Stimulated activated CD8-positive, alpha-beta memory T cell treated with anti-CD3 and anti-CD28 coated beads, Interleukin-4, amount 100 ng/mL, for 4 hours (primary cell): Measurements from ENCODE around the gene HHLA2.
"Not testable (repeated sequence)": the region's sequence is repeated elsewhere in the genome, so short reads cannot be mapped to it uniquely, and the experiment has no call there.

Experiments used
- DNase-seq, 2 donors: peaks; one replicate each; pipeline ENCODE4 v3.0.0-alpha.2; 2020; ENCODE audit warnings: low read depth in 2 of 2, low spot score in 1 of 2

HHLA2 gene

DNA sequence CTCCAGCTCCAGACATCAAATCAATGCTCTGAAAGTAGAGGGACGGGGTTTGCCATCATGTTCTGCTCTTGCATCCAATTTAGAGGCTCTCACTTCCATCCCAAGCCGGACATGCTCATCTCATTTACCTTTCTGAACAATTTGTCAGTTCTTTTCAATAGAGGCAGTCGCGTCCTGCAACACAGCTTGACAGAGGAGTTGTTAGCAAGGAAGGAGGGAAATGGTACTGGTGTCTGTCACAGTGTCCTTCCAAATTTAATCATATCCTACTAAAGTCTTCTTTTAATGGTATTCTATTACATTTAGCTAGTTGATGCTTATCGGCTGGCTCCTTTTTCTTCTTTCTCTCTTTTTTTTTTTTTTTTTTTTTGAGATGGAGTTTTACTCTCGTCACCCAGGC is 45.6 kb downstream of the HHLA2 start:
- DNase-seq, result no peak

DNA sequence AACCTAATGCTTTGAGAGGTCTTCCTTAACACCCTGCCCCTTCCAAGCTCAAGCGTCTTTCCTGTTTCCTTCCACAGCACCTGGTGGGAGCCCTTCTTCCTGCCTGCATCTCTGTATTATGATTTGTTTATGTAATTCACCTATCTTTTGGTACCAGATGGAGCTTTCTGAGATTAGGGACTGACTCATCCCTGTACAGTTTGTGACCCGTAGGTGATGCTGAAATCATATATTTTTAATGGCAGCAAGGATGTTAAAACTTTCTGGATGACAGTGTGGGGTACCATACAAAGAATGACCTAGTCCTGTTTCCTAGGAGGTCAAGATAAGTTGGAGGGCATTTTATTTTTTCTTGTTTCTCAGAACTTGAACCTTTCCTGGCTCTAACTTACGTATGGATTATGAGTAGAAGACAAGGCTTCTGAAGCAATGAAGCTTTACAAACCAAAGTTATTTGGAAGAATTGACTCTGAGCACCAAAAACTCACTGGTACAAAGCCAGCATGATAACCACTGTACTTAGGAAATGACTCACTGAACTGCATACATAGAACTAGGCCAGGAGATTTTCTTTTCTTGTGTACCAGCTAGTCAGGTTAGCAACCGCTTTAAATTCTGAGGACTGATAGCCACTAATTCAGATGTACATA is 46.6 kb downstream of the HHLA2 start:
- DNase-seq, result no peak

DNA sequence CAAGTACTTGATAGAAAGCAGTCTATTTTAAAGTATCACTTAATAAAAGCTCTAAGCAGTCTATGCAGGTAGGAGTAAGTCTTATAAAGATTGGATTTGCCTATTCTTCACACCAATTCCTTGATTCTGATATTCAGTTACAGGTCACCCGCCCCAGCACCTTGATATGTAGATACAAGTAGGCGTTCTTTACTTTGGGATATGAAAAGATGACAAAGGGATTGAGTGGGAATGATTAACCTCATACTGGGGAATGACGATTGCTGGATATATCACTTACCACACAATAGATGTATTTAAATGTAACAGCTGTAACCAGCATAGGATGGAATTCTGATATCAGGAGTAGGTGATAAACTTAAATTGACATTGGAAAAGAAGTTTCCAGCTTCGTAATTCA is 47.1 kb downstream of the HHLA2 start:
- no peak for DNase-seq

DNA sequence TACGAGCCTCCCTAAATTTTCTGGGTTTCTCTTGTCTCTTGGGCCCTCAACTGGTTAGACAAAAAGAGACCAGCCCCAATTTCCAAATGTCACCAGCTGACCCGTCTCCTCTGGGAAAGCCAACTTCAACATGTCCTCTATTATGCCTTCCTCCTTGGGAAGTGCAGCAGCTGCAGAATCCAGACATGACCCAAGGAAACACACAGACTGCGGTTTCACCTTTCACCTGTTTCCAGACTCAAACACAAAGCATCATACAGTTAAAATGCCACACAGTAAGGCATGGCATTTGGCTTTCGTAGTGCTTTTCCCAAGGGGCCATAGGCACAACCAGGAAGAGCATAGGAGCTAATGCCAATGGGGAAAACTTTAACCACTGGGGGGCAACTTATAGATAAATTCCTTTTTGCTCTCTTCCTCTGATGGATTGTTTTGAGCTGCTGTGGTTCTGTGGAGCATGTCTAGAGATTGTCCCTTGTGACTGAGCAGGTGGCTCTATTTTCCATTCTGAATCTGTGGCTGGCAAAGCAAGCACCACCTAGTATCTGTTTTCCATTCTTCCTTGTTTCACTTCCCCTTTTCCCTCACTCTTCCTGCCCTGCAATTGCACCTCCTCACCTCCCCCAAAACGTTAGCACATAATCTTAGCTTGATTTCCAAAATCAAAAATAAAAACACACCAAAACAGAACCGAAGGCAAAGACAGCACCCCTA is 49.3 kb downstream of the HHLA2 start:
- DNase-seq, result no peak

DNA sequence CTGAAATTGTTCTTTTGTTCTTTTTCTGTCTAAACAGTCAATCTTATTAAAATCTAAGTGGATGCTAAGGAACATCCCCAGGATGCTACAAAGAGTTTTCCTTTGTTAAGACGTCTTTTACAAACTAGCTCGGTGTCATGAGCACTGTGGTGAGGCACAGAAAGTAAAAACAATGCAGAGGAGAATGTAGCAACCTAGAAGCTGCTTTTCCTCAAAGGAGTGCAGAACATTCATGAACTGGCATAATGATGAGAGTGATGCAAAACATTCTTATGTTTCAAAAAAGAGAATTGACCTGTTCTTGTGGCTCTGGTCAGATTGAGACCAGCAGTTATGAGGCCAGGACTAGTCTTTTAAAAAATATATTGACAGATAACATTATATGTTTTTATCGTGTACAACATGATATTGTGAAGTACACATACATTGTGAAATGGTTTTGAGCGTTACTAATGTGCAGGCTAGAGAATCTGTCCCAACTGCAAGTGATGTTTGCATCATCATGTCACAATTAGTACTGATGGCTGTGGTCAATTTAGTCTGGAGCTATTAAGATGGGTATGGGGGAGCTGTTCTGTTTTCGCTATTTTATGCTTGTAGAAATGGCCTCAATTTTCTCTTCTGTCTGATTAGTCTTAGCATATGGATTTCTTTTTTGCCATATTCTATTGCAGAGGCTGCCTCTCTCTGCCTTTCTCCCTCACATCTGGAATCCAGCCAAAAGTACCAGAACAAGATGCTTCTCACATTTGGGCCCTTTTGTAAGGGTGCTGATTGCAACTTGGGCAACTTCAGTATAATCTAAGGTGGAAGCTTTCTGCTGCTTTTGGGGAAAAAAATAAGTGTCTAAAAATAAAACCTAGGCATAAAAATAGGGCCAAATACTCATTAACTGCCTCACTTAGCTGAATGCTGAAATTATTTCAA is 50.2 kb downstream of the HHLA2 start:
- no peak for DNase-seq

DNA sequence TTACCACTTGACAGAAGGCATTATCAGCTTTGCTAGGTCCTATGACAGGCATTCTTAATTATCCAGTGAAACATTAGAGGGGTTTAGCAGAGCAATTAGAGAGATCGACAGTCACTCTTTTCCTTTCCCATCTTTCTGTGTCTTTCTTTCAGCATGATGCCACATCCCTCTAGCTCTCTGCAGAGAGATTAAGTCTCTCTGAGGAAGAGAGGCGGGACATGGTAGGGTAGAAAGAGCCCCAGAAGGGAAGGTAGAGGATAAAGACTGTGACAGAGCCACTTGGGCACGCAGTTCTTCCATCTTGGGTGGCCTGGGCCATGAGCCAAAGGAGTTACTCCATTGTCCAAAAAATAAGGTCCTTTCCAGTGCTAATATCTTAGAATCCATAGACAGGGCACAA is 55.8 kb downstream of the HHLA2 start:
- DNase-seq, result no peak

DNA sequence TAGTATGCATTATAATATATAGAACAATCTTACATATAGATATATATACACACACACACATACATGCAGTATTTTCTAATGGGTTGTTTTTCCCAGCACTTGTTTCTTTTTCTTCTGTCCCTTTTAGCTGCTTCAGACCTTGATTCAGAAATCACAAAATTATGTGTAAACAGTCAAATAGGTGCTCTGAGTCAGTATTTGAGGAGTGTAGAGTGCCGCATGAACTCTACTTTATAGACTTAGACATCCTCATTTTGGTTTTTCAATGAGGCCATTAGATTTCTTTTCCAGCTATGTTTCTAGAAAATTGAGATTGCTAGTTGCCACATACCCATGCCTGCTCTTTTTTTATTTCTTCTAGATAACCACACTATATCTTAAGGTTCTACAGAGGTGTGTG is 58.2 kb downstream of the HHLA2 start:
- DNase-seq, result no peak

DNA sequence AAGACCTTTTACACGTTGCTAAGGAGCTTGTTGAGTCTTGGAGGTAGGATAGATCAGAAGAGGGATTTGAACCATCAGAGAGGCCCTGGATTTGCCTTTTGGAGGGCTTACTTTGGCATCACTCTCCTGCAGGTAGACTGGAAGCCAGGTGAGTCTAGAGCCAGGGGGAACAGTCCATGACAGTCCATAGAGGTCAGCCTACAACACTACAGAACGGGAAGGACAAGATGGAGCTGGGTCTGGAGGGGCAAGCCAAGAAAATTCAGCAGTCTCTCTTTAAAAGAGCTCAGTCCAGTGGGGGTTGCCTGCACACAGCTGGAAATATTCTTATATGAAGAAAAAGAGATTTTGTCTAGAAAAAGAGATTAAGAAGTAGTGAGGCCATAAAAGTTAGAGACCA is 60.7 kb downstream of the HHLA2 start:
- DNase-seq, result no peak

DNA sequence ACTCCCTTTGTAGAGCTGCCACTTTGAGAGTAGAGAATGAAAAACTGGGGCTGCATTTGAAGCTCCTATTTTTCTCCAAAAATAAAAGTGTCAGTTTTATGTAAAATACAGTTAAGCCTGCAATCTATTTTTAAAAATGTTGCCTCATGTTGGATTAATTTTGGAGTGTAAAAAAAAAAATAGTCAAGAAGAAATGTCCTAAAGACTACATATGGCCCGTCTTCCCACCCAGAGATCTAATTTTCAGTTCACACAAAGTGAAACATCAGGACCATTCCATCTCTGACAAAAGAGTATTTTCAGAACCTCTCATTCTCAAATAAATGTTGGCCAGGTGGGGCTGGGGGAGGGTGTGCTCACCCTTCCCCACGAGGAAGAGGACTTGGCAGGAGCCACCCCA is 62.7 kb downstream of the HHLA2 start:
- no peak for DNase-seq

DNA sequence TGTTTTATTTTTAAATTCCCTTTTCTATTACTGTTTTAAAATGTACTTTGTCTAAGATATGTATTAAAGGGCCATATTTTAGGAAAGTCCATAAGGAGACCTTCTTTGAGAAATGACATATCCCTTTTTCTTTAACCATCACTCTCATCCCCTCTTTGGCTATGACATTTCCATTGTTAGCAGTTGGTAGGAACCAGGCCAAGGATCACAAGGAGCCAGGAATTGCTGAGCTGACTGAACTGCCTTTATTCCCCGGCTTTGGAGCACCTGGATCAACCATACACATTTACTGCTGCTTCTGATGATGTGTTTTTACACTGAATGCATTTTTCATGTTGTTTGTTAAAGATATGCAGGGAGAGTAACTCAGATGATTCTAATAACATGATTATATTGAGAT is 79.7 kb downstream of the HHLA2 start:
- no peak for DNase-seq

DNA sequence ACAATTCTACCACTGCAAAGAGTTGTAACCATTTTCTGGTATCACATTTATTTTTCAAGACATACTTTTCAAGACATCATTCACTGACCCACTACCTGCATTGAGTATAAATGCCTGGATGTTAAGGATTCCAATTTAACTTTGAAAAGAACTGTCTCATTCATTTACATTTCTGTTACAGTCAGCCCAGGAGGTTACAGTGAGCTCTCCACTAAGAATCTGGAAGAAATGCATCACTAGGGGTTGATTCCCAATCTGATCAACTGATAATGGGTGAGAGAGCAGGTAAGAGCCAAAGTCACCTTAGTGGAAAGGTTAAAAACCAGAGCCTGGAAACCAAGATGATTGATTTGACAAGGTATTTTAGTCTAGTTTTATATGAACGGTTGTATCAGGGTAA is 81.0 kb downstream of the HHLA2 start:
- DNase-seq, result no peak

DNA sequence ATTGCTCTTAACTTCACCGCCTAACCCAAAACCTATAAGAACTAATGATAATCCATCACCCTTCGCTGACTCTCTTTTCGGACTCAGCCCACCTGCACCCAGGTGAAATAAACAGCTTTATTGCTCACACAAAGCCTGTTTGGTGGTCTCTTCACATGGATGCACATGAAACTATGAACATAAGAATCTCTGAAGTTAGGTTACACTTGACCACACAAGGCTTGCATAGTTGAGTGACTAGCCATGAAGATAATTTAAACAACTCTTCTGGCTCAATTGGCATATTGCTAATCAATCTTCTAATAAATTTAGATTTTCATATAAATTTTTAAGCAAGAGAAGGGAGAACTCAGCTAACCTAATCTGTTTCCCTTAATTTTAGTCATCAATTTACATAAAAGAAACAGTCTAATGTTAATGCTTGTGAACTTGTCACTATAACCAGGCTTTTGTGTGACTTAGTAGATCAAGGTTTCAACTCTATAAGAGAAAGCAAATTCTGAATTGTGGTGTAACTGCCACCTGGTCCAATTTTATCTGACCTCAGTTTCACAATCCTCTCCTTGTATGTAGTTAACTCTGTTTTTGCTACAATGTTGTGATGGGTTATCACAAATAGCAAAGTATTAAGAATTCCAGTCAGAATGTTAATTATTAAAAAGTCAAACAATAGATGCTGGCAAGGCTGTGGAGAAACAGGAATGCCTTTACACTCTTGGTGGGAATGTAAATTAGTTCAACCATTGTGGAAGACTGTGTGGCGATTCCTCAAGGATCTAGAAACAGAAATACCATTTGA is 82.0 kb downstream of the HHLA2 start:
- DNase-seq, result no peak

DNA sequence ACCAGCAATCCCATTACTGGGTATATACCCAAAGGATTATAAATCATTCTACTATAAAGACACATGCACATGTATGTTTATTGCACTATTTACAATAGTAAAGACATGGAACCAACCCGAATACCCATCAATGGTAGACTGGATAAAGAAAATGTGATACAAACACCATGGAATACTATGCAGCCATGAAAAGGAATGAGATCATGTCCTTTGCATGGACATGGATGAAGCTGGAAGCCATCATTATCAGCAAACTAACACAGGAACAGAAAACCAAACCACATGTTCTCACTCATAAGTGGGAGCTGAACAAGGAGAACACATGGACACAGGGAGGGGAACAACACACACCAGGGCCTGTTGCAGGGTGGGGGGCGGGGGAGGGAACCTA is 82.6 kb downstream of the HHLA2 start:
- DNase-seq, result not testable (repeated sequence)

DNA sequence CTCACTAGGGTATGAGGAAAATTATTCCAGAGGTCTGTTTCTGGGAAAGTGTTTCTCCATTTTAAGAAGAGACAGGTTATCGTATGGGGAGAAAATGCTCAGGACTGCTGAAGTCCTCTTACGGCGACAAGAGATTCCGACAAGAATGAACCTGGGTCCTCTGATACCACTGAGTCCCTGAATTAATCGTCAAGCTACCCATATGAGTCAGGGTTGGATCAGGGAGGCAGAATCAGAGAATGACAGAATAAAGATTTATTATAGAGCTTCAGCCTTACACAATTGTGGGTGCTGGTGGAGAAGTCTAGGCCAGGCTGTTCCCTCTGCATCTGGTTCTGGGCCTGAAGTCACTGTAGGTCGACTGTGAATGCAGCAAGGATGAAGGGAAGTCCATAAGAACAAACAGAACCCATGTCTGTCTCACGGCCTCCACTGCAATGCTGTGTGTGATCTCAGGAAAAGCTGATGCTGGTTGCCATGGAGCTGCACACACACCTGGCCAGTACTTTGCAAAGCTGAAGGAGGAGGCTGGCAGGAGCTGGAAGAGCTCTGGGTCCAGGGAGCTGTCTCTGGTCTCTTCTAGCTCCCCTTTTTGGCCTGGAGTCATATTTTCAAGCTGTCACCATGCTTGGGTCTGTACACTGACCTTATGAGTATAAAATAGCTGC is 83.9 kb downstream of the HHLA2 start:
- DNase-seq, result no peak

DNA sequence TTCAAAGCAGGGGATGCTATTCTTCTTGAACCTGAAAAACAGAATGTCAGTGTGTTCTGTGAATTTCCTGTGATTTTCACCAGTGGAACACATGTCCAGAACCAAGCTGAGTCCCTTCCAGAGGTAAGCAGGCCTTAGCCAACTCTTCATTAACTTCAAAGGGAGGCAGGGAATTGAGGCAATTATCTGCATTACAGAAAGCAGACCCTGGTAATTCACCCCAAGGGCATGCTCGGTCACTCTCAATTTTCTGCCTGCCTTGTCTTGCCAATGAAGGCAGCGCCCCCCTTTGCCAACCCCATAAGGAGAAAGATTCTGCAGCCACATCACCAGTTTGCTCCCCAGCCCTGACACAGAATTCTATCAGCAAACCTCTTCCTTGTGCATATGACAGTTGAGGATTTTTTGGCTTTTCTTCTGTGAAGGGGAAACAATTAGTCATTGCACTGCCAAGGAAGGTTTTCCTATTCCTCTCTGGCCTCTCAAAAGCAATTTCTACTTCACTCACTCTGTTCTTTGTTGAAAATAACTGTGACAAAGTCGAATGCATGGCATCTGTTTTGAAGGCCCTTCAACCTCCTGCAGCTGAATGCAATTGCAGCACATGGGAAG is 85.3 kb downstream of the HHLA2 start:
- DNase-seq, result no peak

DNA sequence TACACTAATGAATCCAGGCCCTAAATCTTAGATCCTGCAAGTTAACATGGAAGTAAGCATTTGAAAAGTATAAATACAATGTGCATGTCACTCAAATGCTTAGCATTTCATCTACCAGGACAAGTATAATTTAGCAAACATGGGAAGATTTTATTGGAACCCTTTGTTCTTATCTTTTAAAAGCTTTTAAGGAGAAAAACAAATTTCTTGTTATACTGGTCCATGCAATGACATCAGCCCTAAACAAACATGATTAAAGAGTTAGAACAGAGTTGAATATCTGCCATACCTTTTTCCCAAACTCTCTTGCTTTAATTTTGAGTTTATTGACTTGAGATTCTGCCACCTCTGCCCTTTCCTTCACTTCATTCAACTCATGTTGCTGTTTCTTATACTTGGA is 87.0 kb downstream of the HHLA2 start:
- no peak for DNase-seq

DNA sequence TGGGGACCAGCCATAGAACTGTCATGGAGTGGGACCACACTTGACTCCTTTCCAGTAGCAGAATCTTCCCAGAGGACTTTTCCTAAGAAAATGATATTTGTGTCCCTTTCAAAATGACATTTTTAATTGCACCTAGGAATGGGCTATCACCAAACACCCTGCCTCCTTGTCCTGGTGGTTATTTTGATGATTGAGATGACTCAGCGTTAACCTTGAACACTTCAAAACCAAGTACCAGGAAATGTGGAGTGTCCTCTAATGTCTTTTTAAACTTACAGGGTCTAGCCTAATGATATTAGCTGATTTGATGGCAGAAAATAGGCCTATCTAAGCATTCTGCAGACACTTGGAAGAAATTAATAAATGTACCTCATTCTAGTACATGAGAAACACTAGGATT is 90.7 kb downstream of the HHLA2 start:
- no peak for DNase-seq

DNA sequence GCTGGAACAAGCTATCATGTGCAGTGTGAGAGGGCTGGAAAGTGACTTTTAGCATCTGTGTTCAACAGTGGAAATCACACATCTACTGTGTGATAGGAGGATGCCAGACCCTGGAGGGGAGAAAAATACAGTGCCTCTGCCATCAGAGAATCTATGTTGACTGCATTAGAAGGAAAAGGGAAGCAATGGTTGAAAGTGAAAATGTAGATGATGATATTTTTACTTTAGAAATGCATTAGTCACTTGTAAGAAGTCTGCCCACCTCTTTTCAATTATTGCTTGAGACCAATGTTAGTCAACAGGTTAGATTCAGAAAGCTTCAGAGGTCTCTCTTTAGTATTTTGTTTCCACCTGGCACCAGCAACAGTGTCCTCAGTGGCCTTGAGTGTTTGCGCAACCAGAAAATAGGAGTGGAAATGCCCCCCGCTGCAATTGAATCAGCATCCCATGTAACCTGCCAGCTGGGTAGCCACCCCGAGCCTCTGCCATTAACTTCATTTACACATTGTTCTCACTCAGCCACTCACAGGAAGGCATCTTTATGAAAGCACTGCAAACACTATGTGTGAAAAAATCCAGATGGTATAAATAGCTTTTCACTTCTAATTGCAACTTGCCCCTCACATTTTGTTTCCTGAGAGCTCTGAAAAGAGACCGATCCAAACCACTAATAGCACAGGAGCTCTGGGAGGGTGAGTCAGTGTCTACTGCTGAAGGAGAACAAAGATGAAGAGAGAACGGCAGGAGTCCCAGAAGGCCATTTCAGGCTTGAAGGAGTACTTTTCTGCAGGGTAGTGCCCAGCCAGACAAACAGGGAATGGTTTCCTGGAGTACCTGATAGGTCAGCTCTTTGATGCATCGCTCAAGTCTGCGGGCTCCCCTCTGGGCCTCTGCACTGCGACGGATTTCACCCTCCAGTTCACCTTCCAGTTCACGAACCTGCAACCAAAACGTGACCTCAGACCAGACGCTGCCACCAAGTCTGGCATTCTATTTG is 92.1 kb downstream of the HHLA2 start:
- DNase-seq, result no peak

DNA sequence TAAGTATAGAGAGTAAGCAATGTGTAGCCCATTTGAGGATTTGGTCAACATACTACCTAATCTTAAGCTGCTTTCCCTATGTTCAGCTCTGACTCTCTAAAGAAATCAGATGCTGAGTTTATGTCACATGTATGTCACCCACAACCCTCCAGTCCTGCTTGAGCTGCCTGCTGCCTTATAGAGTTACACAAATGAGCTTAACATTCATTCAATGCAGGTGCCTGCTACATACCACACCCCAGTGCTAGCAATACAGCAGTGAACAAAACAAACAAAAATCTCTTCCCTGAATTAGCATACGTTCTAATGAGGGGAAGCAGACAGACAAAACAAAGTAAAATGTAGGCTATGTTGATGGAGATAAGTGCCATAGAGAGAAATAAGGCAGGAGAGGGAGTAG is 93.0 kb downstream of the HHLA2 start:
- DNase-seq, result no peak
